ENCODE data around the gene DUOX1. TPM values are rescaled to one million over a fixed set of nuclear protein-coding genes. Genes with fewer than 3 reads are reported as not detected.

DUOX1 gene
- total and polyA plus RNA-seq, 8 donors, result 2.9 to 114 (median 62.6) TPM; not detected in 1

GRCh38 chr15:45169608-45170480 is 40.0 kb downstream of the DUOX1 start:
- Histone ChIP-seq H3K4me3 (no peak overlapping the region), H3K27ac (peak overlapping the region in 2 of 5 donors; percentile 59 to 97), H3K4me1 (peaks cover 14 to 42% (median 22%) of the 10 kb centered on the region in 4 donors), H3K36me3 (peaks cover 0 to 34% (median 21%) of the 10 kb centered on the region in 4 donors), H3K27me3 (no peaks in the 10 kb centered on the region), H3K9me3 (no peaks in the 10 kb centered on the region)
- 67 to 79% (median 76%) methylated on average over 4 of the region's 4 CpGs for WGBS, 5 donors
- TF ChIP-seq POLR2AphosphoS5 (IDR thresholded peaks at IDR 0.05), result no peak
- no peak for TF ChIP-seq POLR2A (IDR thresholded peaks at IDR 0.05)
- no peak for TF ChIP-seq CTCF (IDR thresholded peaks at IDR 0.05)
- no peak for TF ChIP-seq EP300 (IDR thresholded peaks at IDR 0.05)
- intact Hi-C loops (cut with DNase I; ENCODE audit: low total_unique reads), result no loop called here
- no peak for DNase-seq

GRCh38 chr15:45171912-45172311 is 42.1 kb downstream of the DUOX1 start:
- H3K9me3 ChIP-seq, result no peaks in the 10 kb centered on the region
- TF ChIP-seq CTCF (IDR thresholded peaks at IDR 0.05) (no peak), POLR2A (IDR thresholded peaks at IDR 0.05) (no peak), POLR2AphosphoS5 (IDR thresholded peaks at IDR 0.05) (no peak), EP300 (IDR thresholded peaks at IDR 0.05) (no peak)
- no peaks in the 10 kb centered on the region for H3K27me3 ChIP-seq
- 91 to 97% (median 96%) methylated on average over 5 to 12 of the region's 12 CpGs for WGBS, 5 donors
- no peak for DNase-seq
- no peak overlapping the region for H3K4me3 ChIP-seq
- peaks cover 0 to 23% (median 10%) of the 10 kb centered on the region in 4 donors for H3K4me1 ChIP-seq
- intact Hi-C loops (cut with DNase I; ENCODE audit: low total_unique reads), result no loop called here
- H3K27ac ChIP-seq, result no peak overlapping the region
- H3K36me3 ChIP-seq, result peaks cover 0 to 34% (median 27%) of the 10 kb centered on the region in 4 donors

GRCh38 chr15:45174069-45174468 is 44.3 kb downstream of the DUOX1 start:
- H3K4me3 ChIP-seq, result no peak overlapping the region
- H3K36me3 ChIP-seq, result peaks cover 0 to 34% (median 27%) of the 10 kb centered on the region in 4 donors
- no peaks in the 10 kb centered on the region for H3K27me3 ChIP-seq
- no peaks in the 10 kb centered on the region for H3K9me3 ChIP-seq
- WGBS, 5 donors, result 84 to 92% (median 88%) methylated on average over 6 of the region's 6 CpGs
- intact Hi-C loops (cut with DNase I; ENCODE audit: low total_unique reads), result no loop called here
- H3K4me1 ChIP-seq, result peaks cover 0 to 5% (median under 1%) of the 10 kb centered on the region in 4 donors
- no peak for TF ChIP-seq CTCF (IDR thresholded peaks at IDR 0.05)
- no peak for TF ChIP-seq POLR2A (IDR thresholded peaks at IDR 0.05)
- TF ChIP-seq POLR2AphosphoS5 (IDR thresholded peaks at IDR 0.05), result no peak
- TF ChIP-seq EP300 (IDR thresholded peaks at IDR 0.05), result no peak
- no peak for DNase-seq
- H3K27ac ChIP-seq, result no peak overlapping the region

GRCh38 chr15:45174577-45174976 is 44.8 kb downstream of the DUOX1 start:
- intact Hi-C loops (cut with DNase I; ENCODE audit: low total_unique reads), result no loop called here
- no peak overlapping the region for H3K4me3 ChIP-seq
- peaks cover under 1 to 6% (median 5%) of the 10 kb centered on the region in 4 donors for H3K4me1 ChIP-seq
- peaks cover 0 to 34% (median 27%) of the 10 kb centered on the region in 4 donors for H3K36me3 ChIP-seq
- DNase-seq, result no peak
- H3K27ac ChIP-seq, result no peak overlapping the region
- TF ChIP-seq POLR2A (IDR thresholded peaks at IDR 0.05), result no peak
- no peaks in the 10 kb centered on the region for H3K27me3 ChIP-seq
- no peaks in the 10 kb centered on the region for H3K9me3 ChIP-seq
- WGBS, 5 donors, result 78 to 93% (median 90%) methylated on average over 2 of the region's 2 CpGs

- TF ChIP-seq POLR2A (IDR thresholded peaks at IDR 0.05) (no peak), EP300 (IDR thresholded peaks at IDR 0.05) (no peak), POLR2AphosphoS5 (IDR thresholded peaks at IDR 0.05) (no peak), CTCF (IDR thresholded peaks at IDR 0.05) (no peak)
- H3K36me3 ChIP-seq, result peaks cover 0 to 28% (median 23%) of the 10 kb centered on the region in 4 donors
- H3K27me3 ChIP-seq, result no peaks in the 10 kb centered on the region
- WGBS, 5 donors, result 73 to 93% (median 88%) methylated on average over 3 of the region's 3 CpGs
- no peak for DNase-seq
- intact Hi-C loops (cut with DNase I; ENCODE audit: low total_unique reads), result no loop called here
- no peaks in the 10 kb centered on the region for H3K9me3 ChIP-seq
- no peak overlapping the region for H3K4me3 ChIP-seq
- no peak overlapping the region for H3K27ac ChIP-seq
- peaks cover 6 to 14% (median 8%) of the 10 kb centered on the region in 4 donors for H3K4me1 ChIP-seq
These were observed 47.5 kb downstream of the DUOX1 start for GRCh38 chr15:45177285-45177684.
